Activated T-helper 9 cell treated with anti-CD3 and anti-CD28 coated beads, Interleukin-2, amount 50 U/mL, for 16 hours (primary cell): ENCODE measurements around the gene LGR6.
"Not testable (repeated sequence)": the region's sequence is repeated elsewhere in the genome, so short reads cannot be mapped to it uniquely, and the experiment has no call there.

Experiments used
- DNase-seq: peaks from one replicate; pipeline ENCODE4 v3.0.0-alpha.2; 2020; ENCODE audit warnings: low read depth

Gene LGR6

GRCh38 chr1:202242080-202242419 is 48.5 kb downstream of the LGR6 start:
- no peak for DNase-seq

DNA sequence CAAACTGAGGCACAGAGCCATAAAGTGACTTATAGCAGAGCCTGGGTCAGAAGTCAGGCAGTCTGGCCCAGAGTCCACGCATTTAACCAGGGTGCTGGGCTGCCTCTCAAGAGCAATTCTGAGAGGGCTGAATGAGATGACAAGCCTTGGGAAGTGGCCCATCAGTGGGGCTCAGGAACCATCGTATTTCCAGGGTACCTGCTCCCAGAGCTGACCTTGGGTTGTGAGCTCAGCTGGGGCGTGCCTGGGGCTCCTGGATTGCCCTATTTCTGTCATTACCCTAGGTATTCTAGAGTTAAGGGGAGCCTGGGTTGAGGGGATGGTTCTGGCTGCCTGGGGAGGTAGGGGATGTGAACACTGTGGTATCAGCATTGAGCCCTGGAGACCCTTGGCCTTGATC is 49.4 kb downstream of the LGR6 start:
- DNase-seq = no peak

- DNase-seq = no peak
Observed at GRCh38 chr1:202244841-202245261, 51.3 kb downstream of the LGR6 start.

DNA sequence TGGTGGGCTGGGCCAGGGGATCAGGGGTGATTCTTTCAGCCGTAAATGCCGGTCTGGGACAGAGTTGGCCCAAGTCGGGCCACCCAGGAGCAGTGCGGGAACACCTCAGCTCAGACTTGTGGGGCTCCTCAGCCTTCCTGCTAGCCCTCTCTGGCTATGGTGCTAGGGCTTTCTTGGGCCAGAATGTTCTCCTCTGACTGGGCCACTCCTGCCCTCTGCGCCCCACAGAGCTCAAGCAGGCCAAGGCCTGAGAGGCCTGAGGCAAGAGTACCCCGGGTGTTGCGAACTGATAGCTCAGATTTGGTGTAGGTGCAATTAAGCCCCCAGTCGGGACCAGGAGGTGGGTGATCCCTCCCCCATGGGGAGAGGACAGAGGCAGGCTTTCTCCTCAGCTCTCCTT is 51.8 kb downstream of the LGR6 start:
- DNase-seq = no peak

GRCh38 chr1:202247104-202247503 is 53.5 kb downstream of the LGR6 start:
- no peak for DNase-seq

DNA sequence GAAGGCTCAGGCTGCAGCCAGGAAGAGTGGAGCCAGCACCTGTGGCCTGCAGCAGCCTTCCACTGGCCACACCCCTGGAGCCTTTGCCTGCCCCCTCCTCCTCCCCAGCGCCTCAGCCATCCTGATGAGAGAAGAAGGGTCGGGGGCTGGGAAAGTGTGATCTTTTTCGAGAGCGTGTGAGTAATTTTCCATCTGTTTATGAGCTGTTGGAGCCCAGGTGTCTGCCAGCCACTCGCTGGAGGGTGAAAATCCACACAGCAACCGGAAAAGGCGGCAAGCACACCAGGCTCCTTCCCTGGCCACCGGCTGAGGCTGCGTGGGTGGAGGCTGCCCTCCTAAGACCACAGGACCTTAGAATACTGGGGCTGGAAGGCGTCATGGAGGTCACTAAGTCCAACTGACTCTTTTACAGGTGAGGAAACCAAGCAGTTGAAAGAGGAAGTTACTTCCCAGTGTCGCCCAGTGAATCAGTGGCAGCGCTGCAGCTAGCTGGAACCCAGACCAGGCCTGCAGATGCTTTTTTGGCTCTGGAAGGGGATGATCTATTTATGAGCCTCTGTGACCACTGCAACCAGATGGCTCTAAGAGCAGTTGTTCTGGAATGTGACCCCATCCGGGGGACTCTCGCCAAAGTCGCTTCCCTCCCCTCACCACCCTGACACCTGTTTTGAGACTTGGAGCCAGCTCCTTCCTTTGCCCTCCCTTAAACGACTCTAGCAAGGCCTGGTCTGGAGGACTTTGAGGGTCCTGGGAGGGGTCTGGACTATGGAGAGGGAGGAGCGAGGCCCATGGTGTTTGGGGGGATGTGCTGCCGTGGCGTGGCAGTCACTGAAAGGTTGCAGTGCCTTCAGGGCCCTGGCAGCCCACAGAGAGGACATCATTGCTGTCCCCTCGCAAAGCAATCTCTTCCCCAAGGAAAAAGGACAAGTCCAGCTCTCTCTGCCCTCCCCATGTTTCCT is 54.5 kb downstream of the LGR6 start:
- no peak for DNase-seq

DNA sequence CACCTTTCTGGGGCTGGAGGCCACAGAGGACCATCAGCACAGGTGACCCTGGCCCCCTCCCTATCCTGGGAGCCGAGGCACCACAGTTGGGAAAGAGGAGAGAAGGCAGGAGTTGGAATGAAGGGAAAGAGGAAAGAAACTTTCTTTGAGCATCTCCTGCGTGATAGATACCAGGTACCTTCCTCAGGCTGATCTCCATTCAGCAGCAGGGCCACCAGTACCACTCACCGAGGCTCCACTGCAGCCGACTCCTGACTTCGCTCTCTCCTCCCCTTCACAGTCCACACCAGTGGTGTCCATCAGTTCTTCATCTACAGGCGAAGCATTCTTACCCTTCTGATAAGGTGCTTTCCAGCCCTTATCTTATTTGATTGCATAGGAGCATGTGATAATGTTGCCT is 55.3 kb downstream of the LGR6 start:
- no peak for DNase-seq

DNA sequence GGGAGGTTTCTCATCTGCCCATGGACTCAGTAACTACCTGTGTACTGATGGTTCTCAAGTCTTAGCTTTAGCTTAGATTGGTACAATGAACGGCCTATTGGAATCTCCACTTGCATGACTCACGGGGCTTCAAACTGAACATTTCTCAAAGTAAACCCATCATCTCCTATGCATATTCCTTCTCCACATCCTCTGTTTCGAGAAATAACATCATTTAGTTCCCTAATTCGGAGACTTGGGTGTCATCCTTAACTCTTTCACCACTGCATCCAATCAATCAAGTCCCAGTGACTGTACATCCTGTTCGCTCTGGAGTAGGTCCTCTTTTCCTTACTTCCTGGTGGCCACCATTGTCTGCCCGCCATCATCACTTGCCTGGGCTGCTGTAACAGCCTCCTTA is 55.8 kb downstream of the LGR6 start:
- DNase-seq = no peak

DNA sequence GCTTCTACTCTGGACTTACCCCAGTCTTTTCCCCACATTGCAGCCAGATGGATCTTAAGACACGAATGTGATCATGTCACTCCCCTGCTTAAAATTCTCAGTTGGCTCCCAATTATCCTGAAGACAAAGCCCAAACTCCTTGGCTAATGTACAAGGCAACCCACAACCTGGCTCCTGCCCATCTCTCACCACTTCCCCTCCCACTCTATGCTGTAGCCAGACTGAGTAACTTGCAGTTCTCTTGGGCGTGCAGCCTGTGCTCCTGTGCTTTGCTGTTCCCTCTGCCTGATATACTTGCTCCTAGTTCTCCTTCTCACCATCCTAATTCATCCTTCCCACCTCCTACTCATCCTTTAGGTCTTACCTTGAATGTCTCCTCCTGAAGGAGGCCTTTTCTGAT is 56.2 kb downstream of the LGR6 start:
- DNase-seq = no peak

DNA sequence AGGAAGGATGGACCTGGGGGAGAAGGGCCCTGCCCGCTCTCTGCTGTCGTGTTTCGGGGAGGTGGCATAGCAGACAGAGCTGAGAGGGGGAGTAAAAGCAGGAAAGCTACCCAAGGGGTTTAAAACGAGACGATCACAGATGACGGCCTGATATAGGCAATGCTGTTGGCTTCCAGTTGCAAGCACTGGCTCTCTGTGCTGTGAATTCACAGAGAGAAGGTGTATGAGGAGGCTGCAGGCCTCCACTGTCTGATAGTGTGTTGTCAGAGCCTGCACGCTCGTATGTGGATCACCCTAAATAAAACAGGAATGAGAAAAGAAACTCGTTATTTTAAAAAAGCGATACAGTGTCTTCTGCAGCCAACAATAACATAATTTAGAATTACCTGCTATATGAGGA is 57.4 kb downstream of the LGR6 start:
- DNase-seq = no peak

GRCh38 chr1:202251424-202252256 is 58.0 kb downstream of the LGR6 start:
- DNase-seq = no peak

DNA sequence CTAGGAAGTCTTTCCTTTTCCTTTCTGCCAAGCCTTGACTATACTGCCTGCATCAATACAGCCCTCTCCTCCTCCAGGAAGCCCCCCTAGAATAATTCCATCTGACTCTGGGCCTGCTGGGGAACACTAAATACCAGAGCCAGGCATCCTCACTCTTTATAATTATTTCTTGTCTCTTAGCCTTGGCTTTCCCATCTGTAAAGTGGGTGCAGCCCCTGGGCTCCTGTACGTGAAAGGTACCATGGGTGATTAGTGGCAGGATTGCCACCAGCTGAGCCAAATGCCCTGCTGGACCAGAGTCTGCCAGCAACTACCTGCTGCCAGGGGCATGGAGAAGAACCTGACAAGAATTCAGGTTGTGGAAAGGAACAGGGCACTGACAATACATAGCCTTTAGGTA is 58.7 kb downstream of the LGR6 start:
- DNase-seq = no peak

- DNase-seq = no peak
Observed at GRCh38 chr1:202254454-202255252, 61.1 kb downstream of the LGR6 start.

DNA sequence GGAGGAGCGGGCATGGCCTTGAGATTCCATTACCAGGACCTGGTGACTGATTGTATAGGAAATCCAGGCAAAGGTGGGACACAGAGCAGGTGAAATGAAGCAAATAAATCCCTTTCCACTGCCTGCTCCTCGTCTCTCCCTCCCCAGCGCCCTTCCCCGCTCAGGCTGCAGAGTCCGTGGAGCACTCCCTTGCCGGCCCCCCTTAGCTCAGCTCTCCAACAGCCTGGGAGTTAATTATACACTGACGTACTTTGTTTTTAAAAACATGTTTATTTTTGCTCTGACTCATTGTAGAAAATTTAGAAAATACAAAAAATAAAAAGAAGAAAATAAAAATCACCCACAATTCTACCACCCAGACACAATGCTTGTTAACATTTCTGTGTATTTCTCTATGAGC is 61.7 kb downstream of the LGR6 start:
- no peak for DNase-seq

GRCh38 chr1:202259705-202260104 is 66.1 kb downstream of the LGR6 start:
- DNase-seq = no peak

GRCh38 chr1:202261209-202261958 is 67.8 kb downstream of the LGR6 start:
- DNase-seq = not testable (repeated sequence)

GRCh38 chr1:202263628-202264027 is 70.0 kb downstream of the LGR6 start:
- DNase-seq = no peak

DNA sequence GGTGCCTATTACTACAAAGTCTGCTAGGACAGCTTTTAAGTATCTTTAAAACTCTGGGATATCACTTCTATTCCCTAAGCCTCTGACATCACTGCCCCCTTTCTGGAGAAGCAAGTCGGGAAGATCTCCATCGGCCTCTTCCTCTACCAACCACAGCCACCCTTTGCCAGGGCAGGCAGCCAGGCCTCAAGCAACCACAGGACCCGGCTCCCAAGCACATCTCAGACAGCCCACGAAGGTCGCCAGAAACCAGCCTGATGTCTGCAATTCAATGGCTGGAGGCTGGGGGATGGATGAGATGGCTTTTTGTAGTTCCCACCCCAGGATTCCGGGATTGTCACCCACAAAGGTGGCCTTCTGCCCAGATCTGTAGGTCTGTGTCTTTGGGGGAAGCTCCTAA is 70.7 kb downstream of the LGR6 start:
- DNase-seq = no peak

- DNase-seq = no peak
Observed at GRCh38 chr1:202264726-202265125, 71.1 kb downstream of the LGR6 start.

DNA sequence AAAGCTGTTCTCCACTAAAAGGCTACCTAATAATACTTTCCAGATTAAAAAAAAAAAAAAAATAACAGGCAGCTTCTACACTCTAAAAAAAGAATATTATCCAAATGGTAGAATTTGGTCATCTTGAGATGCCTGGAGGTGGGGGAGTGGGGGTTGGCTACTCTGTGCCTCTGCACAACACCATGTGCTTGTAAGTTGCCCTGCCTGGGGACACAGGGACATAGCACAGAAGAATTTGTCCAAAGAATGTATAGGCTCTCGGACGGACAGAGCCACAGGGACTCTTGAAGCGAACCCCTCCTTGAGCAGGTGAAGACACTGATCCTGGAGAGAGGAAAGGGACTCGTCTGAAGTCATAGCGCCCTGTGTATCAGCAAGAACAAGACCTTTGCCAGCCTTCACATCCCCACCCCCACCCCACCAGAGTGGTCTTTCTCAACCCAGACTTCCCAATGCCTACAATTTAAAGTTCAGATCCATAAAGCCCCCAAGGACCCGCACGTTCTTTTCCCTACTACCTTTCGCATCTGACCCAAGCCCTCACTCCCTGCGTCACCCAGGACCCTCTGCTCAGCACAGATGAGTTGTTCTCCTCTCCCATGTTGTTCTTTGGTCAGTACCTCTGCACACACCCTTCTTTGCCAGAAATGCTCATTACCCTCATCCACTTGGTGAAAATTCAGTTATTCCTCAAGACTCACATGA is 72.6 kb downstream of the LGR6 start:
- DNase-seq = no peak

DNA sequence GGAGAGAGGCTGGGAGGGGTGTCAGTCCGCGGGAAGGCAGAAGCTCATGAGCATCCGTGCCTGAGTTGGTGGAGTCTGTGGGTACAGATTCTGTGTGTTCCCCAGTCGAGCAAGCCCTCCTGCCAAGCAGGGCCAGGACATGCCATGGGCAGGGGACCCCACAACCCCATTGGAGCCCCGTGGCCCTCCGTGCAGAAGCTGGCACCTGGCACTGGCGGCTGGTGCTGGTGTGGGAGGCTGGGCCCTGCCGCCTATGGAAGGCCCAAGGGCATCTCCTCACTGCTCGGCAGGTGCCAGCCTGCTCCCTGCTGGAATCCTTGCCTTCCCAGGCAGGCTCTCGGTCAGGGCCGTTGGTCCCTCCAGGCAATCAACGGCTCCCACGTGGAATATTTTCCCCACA is 74.4 kb downstream of the LGR6 start:
- no peak for DNase-seq
